Measurements from ENCODE around the gene DMAC2L.

The DMAC2L gene

DNA sequence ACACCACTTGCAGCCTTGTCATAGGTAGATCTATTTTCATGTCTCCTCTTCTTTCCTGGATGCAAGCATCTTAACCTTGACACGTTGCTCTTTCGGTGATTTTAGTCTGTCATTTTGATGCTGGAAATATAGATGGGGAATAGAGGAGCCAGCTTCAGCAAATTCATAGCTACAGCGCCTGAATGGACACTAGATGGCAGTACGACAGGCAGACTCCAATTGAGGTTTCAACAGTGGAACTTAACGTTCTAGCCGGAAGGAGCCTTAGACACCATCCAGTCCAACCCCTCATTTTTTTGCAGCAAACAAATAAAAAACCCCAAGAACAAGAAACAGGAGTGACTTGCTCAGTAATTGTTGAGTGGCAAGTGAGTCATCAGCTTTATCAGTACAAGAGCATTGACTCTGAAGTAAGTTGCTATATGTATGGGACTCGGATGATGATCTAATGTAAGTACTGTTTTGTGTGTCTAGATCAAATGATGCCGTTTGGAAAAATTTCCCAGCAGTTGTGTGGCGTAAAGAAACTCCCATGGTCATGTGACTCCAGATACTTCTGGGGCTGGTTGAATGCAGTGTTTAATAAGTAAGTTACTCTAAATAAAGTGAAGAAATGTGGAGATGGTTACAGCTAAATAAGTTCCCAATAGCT lies 9.0 kb downstream of the DMAC2L start:
- no peak for DNase-seq (ENCODE audit: low read depth, low spot score)

GRCh38 chr14:50331596-50331995 lies 19.5 kb downstream of the DMAC2L start:
- DNase-seq (ENCODE audit: low read depth, low spot score), result no peak

DNA sequence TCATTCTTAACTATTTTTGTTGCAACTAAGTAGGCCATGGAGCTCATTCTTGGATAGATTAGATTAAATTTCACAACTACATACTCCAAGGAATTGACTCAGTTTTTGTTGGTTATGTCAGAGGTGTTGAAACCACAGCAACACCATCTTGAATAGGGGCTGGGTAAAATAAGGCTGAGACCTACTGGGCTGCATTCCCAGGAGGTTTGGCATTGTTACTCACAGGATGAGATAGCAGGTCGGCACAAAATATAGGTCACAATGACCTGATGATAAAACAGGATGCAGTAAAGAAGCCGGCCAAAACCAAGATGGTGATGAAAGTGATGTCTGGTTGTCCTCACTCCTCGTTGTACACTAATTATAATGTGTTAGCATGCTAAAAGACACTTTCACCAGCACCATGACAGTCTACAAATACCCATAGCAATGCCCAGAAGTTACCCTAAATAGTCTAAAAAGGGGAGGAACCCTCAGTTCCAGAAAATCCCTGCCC lies 20.9 kb downstream of the DMAC2L start:
- no peak for DNase-seq (ENCODE audit: low read depth, low spot score)

DNA sequence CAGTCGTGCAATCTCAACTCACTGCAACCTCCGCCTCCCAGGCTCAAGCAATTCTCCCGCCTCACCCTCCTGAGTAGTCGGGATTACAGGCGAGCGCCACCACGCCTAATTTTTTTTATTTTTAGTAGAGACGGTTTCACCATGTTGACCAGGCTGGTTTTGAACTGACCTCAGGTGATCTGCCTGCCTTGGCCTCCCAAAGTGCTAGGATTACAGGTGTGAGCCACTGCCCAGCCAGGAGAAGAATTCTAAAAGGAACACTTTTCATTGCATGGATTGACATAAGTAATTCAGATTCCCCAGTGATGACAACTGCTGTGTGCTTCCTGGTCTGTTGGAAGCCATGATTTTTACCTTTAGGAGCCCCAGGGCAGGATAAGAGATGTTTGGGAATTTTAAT lies 22.1 kb downstream of the DMAC2L start:
- no peak for DNase-seq (ENCODE audit: low read depth, low spot score)

DNA sequence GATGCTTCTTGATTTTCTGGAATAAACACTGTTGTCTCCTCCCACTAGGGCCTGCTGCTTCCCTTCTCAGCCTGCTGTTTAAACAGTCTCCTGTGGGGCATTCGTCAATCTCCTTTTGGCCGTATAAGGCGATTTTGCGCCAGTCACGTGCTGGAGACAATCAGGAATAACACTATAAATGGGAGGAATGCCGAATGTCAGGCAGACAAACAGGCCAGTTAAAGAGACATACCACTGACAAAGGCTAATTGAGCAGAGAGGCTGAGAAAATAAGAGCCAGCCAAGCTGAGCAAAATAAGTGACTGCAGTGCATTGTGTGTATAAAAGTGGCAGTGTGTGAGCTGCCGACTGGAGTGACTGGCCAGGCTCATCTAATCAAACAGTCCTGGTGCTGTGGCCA lies 23.3 kb downstream of the DMAC2L start:
- no peak for DNase-seq (ENCODE audit: low read depth, low spot score)

DNA sequence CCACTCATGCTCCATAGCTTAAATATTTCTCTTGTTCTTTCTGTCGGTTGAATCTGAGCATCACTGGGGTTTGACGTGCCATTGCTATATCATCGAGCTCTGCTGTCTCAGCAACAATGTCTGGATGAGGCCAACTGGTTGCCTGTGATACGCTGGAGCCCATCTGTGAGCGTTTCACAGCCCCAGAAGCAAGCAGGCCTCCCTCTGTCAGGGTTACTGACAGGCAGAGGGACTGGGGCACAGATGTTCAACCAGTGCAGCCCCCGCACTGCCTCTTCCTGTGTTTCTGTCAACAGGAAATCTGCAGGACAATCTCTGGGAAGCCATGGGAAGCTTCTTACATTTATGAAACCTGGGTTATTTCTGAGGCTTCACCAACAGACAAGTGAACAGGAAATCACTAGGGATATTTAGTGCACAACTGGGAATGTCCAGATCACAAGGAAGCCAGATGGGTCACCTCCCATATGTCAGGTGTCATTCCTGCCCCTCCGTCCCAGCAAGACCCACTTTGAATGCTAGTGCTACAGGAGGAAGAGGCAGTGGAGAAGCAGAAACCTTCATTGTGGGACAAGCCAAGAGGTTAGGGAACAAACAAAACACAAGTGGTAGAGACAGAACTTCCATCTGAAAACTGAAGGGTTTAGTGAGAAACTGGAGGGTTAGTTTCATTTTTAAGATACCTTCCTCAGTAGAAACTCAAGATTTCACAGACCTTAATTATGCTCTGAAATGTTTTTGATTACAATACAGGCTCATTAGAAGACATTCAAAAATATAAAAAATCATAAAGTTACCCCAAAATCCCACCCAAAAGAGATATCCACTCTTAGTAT lies 24.1 kb downstream of the DMAC2L start:
- no peak for DNase-seq (ENCODE audit: low read depth, low spot score)

DNA sequence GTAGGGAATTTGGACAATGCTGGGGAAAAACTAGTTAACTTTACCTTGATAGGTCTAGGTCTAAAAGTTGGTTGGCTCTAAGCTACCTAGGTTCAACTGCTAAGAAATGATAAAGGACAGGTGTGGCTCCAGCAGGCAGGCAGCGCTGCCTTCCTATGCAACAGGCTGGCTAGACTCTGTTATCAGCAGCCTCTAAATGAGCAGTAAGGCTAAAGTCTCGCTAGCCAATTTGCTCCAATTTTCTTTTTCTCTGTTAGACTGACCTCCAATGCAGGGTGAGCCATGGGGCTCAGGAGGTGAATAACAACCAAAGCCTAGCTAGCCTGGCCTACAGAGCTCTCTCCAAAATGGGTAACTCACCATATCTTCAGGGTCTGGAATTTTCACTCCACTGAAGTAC lies 26.5 kb downstream of the DMAC2L start:
- no peak for DNase-seq (ENCODE audit: low read depth, low spot score)

DNA sequence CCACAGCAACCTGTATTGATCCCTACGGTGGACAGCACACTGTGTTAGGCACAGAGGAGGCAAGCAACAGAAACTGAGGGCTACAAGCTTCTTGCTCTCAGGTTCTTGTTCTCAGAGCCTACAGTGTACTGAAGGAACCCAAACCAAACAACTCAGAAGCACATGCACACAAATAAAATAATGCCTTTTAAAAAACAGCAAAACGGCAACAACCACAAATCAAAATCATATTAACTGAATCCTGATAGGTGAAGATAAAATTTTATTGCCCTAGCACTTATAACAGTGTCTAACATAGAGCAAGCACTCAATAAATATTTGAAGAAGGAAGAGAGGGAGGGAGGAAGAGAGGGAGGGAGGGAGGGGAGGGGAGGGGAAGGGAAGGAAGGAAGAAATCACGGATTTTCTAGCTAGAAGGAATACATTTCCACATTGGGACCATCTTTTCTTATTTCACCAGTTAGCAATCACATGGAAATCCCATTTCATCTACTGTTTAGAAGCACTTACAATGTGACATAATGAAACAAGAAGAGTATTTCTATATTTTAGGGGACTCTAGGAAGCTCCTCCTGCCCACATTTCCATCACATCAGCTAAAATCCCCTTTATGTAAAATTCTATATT lies 27.2 kb downstream of the DMAC2L start:
- DNase-seq (ENCODE audit: low read depth, low spot score), result no peak

GRCh38 chr14:50340045-50340444 lies 27.9 kb downstream of the DMAC2L start:
- DNase-seq (ENCODE audit: low read depth, low spot score), result no peak

GRCh38 chr14:50340963-50341362 lies 28.8 kb downstream of the DMAC2L start:
- no peak for DNase-seq (ENCODE audit: low read depth, low spot score)

DNA sequence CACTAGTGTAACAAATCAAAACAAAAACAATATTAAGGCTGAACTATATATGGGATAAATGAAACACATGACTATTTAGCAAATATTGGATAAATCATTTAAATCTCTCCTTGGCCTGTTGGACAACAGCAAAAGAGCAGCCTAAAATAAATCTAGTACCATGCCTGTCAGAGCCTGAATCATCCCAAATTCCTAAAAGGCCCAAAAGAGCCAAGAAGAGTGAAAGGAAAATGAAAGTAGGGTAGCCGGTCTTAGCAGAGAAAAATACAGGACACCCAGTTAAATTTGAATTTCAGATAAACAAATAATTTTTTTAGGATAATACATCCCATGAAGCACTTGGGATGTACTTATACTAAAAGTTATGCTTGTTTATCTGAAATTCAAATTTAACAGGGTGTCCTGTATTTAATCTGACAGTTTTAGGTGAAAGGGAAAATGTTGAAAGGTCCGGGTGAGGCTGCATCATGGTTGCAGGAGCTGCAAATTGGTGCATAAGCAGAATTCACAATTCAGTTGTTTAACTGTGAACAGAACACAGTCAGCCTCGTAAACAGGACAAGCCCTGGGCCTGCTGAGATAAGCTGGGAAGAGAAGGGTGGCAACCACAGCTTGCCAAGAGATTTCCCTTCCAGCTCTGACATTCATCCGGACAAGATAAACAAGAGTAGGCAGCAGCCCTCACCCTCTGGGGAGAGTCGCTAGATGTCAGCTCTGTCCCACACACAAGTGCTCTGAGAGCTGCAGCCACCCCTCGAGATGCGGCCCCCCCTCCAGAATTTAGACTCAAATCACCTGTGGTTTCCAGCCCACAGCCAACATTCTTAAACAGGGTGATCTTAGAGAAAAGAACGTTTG lies 30.3 kb downstream of the DMAC2L start:
- DNase-seq (ENCODE audit: low read depth, low spot score), result no peak

DNA sequence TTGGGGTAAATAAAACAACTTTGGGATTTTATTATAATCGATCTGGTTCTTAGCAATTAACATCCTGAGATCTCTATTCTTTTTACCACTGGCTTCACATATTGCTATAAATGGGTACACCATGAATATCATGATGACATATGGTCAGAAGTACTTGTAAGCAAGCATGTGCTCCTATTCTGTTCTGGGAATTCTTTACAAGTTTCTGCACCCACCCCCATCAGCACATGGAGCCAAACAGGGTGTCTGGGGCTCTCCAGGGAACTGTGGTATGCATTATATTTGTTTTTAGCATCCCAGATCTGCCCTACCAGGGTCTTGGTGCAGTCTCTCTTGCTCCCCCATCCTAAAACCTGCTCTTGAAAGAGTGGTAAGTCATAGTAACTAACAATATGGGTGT lies 31.3 kb downstream of the DMAC2L start:
- no peak for DNase-seq (ENCODE audit: low read depth, low spot score)

DNA sequence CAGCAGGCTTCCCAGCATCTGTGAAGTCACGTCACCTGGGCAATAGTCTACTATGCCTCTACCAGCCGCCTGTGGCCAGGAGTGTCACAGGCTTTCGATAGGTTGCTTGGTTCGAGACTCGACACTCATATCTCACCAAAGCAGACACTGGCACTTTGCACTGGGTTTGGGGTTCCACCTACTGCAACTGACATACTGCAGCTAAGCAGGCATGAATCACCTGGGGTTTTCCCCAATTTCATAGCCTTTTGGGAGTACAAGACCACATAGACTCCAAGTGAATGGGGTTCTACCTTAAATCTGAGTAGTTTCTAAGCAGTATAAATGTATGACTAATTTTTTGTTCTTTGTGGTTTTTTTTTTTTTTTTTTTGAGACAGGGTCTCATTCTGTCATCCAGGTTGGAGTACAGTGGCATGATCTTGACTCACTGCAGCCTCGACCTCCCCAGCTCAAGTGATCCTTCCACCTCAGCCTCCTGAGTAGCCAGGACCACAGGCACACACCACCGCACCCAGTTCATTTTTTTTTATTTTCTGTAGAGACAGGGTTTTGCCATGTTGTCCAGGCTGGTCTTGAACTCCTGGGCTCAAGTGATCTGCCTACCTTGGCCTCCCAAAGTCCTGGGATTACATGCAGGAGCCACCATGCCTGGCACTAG lies 32.1 kb downstream of the DMAC2L start:
- DNase-seq (ENCODE audit: low read depth, low spot score), result no peak

DNA sequence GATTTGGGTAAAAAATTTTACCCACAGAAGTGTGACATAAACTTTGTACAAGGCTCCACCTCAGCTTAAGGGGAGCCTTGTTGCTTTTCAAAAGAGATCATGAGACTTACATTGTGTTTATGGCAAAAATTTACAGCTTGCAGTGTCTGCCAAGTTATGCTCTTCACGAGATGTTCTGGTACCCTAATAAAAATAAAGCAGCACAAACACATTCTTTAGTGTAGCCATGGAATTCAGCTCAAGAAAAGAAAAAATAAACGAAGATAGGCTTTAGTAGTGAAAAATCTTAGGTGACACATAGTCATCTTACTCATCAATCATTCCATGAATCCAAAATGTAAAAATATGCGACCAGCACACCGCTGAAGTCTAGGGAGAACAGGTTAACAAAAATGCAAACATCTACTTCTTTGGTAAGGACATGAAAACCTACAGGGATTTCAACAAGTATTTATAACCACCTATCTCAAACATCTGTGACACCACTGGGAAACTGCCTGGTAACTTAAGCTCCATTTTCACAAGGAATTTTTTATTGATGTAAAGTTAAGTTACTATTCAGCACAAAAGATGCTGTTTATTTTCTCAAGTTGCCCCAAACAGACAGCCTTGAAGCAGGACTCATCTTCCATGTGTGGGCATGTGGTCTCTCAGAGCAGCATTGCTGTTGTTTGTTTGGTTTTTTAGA lies 32.9 kb downstream of the DMAC2L start:
- DNase-seq (ENCODE audit: low read depth, low spot score), result no peak

DNA sequence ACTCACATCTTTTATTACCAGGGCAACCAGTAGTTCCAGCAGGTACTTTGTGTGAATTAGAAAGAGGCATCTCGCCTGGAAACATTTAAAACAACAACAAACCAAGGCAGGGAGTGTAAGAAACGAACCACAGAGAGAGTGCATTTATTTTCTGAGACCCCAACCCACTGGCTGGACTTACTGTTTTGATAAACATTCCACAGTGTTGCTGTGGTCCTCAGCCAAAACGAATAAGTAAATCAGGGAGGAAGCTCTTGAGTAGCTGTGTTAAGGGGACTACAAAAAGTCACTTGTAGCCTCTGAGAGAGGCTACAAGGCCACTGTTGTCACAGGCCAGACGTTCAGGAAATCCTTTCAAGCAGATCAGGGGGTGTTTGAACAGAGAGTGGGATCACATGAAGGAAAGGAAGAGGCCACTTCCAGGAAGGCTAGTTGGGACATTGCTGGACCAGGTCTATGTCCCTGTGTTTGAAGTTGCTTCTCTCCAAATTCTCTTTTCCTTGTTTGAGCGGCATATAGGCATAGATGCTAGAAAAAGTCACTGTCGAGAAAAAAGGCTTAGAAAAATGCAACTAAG lies 33.8 kb downstream of the DMAC2L start:
- DNase-seq (ENCODE audit: low read depth, low spot score), result no peak

GRCh38 chr14:50347521-50347920 lies 35.4 kb downstream of the DMAC2L start:
- DNase-seq (ENCODE audit: low read depth, low spot score), result no peak

DNA sequence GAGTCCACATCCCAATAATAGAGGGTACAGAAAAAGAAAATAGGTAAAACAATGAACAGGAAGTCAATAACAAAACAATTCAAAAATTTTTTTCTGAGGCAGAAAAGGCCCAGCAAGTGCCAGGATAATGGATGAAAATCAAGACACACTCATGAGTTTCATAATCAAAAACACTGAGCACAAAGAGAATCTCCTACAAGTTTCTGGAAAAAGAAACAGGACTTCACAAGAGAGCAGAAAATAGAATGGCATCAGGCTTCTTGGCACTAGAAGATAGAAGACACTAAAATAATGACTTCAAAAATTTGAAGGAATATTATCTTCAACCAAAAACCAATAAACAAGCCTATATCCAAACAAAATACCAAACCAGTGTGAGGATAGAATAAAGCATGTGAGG lies 36.8 kb downstream of the DMAC2L start:
- no peak for DNase-seq (ENCODE audit: low read depth, low spot score)

DNA sequence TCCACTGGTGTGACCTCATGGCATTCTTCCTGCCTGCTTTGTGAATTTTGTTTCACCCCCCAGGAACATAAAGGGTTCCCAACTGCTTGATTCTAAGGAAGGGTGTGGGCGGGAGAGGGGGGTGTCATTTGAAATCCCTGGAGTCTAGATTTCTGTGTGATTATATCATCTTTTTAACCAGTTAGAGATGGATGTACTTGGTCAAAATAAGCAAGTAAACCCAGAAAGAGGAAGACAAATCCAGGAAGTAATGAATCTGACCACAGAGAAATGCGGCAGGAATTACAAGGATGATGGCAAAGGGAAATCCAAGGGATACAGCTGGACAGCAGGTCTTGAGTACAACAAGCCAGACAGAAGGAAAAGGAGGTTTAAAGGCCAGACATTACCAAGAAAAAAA lies 38.9 kb downstream of the DMAC2L start:
- no peak for DNase-seq (ENCODE audit: low read depth, low spot score)

DNA sequence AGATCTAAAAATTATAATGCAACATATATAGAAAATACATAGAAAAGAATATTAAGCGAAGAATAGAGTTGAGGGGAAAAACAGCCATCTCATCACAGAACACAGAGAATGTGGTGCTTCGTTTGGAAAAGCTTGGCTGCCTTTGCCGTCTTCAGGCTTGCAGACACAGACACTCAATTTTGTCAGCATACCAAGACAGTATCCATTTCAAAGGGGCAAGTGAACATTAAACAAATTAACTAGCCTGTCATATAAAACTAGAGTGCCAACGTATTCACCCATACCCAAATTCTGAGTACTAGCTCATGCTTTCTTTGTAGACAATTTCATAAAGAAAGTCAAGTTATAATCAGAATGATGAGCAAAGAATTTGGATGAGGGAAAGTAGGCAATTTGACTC lies 40.5 kb downstream of the DMAC2L start:
- no peak for DNase-seq (ENCODE audit: low read depth, low spot score)

GRCh38 chr14:50353126-50353525 lies 41.0 kb downstream of the DMAC2L start:
- DNase-seq (ENCODE audit: low read depth, low spot score), result no peak

All from iPS DF 19.7 (cell line).